Ureter (tissue), 1 donor: ENCODE results near the gene GAST. TPM values are rescaled to one million over a fixed set of nuclear protein-coding genes. Genes with fewer than 3 reads are reported as not detected.
"Not testable (repeated sequence)": the region's sequence is repeated elsewhere in the genome, so short reads cannot be mapped to it uniquely, and the experiment has no call there.

Experiments used
- DNase-seq: peaks from one replicate; pipeline ENCODE4 v3.0.0-alpha.2; 2020; ENCODE audit warnings: low spot score
- total RNA-seq: library from RNA; stranded (reverse); gene quantifications from one replicate; pipeline ENCODE4 v1.2.4, GENCODE V29; 2023
- donor health status: DM: yes; HTN: yes; CAD: no.

Gene GAST
- total RNA-seq, 1 donor from 2014 or later = not detected

GRCh38 chr17:41683441-41684007 is 28.6 kb upstream of the GAST start:
- DNase-seq = no peak

- DNase-seq = no peak
These were observed 28.1 kb upstream of the GAST start for GRCh38 chr17:41684035-41684434.

- DNase-seq = not testable (repeated sequence)
These were observed 26.4 kb upstream of the GAST start for GRCh38 chr17:41685753-41686152.

- no peak for DNase-seq
These were observed 25.9 kb upstream of the GAST start for GRCh38 chr17:41686281-41686680.

GRCh38 chr17:41687828-41688640 is 24.1 kb upstream of the GAST start:
- DNase-seq = peak; percentile 71

GRCh38 chr17:41688641-41689496 is 23.3 kb upstream of the GAST start, which contains the start of gene EIF1:
Gene EIF1, plus strand, starts transcription at chr17:41688885. Its CDS starts 154 bp downstream, at chr17:41689039.
- DNase-seq = peak; percentile 100

GRCh38 chr17:41689497-41690299 is 22.4 kb upstream of the GAST start:
- DNase-seq = peak; percentile 68

- no peak for DNase-seq
These were observed 21.6 kb upstream of the GAST start for GRCh38 chr17:41690497-41690896.

GRCh38 chr17:41691031-41691777 is 20.9 kb upstream of the GAST start:
- DNase-seq = no peak

GRCh38 chr17:41692722-41693521 is 19.2 kb upstream of the GAST start:
- no peak for DNase-seq

GRCh38 chr17:41695134-41695661 is 16.9 kb upstream of the GAST start:
- no peak for DNase-seq

GRCh38 chr17:41695954-41696757 is 16.0 kb upstream of the GAST start:
- peak; percentile 67 for DNase-seq

GRCh38 chr17:41697122-41697962 is 14.8 kb upstream of the GAST start:
- peak; percentile 72 for DNase-seq

- not testable (repeated sequence) for DNase-seq
These were observed 11.3 kb upstream of the GAST start for GRCh38 chr17:41700843-41701242.

GRCh38 chr17:41702712-41703111 is 9.4 kb upstream of the GAST start:
- no peak for DNase-seq

- DNase-seq = no peak
These were observed 6.7 kb upstream of the GAST start for GRCh38 chr17:41705271-41705991.
